SHP77 (cell line): ENCODE results near the gene C2CD5.
"Not testable (repeated sequence)": the region's sequence is repeated elsewhere in the genome, so short reads cannot be mapped to it uniquely, and the experiment has no call there.

Source experiments
- DNase-seq, 2 experiments: peaks; one replicate each; lab custom pipeline; 2025; lab: John Stamatoyannopoulos, UW

C2CD5 gene

DNA sequence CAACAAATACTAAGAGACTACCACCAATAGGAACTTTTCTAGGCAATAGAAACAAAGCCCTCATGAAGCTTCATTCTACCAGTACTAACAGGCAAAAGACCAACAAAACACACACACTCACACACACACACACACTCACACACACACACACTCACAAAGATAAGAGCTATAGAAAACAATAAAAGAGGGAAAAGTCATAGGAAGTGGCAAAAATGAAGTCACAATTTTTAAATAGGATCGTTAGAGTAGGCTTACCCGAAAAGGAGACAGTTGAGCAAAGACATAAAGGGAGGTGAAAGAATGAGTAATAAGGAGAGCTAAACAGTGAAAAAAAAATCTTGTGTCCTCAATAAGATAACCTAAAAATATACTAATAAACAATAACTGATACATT, 66.5 kb downstream of the C2CD5 start:
- DNase-seq: no peak

DNA sequence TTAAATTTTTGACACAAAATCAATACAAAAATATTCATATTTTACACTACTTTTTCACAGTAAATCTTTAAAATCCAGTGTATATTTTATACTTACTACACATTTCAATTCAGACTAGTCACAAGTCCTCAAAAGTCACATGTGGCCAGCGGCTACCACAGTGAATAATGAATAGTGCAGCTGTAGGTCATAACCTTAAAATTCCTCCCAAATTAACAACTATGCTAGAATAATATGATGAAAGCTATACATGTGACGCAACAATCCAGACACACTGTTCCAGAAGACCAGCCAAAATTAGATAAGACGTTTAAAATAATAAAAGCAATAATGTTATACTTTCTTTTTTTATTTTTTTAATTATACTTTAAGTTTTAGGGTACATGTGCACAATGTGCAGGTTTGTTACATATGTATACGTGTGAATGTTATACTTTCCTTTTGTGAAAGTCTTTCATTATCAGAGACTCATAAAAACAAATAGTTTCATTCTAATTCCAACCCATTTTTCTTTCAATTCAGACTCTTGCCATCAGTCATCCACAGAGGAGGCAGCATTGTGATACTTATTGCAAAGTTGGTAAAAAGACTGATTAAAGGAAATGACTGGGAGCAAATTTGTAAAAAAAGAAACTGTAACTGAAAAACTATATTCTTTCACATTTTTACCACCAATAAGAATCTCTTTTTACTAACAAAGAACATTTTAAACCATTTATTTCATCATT, 67.0 kb downstream of the C2CD5 start:
- DNase-seq: no peak

DNA sequence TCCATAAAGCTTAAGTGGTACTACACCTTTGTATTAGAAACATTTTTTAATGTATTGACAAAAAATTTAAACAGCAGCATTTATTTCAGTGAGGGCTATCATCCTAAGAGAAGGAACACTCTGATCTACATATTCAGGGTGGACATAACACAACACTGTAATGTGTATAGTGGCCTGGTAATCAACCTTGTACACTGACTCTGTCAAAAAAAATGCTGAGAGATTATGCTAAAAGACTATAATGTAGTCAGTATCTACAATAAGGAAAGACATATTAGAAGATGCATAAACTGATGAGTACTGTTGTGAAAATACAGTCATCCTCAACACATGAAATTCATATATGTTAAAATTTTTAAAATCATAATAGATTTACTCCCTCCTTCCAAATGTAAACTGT, 68.2 kb downstream of the C2CD5 start:
- DNase-seq: no peak

DNA sequence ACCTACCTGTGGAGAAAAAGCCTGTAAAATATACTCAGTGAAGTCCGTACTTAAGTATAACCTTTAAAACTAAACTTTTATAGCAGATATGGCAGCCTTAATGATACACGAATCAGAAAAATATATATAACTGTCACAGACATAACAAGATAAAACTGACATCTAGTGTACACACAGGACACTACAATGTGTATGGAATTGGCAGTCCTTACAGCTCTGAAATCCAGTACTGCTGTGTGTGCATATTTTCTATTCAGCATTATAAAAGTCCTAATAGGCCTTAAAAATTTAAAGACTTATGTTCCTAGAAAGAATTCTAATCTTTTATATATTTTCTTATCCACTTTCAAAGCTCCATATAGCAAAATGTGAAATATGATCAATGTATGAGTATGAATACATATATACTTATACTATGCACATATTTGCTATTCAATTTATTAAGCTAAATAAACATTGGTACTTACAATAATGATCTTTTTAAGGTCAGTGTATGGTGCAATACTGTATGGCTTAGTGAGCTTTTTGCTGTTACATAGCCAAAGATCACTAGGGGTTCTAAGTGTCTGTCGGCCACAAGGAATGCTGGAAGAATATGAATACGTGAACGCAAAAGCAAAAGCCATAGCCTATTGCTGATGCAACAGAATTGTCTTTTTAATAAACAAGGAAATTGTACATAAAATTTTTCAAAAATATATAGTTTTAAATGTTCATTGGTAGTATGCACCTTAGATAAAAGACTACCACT, 69.2 kb downstream of the C2CD5 start:
- DNase-seq: no peak

DNA sequence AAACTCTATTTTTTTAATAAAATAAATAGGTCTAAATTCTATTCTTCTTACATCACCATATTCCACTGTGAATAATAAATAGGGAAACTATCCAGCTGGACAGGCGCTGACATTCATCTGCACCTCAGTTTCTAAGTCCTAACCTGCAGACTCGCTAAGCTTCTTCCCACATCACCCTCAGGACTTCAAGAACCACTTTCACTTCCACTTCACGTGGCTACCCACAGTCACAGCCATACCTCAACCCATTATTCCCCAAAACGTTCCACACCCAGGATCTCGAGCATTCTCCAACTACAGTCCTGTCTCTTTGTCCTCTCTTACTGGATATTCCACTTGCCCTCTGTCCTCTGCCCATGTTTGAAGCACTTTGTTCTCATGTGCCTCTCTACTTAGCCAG, 71.1 kb downstream of the C2CD5 start:
- no peak for DNase-seq

DNA sequence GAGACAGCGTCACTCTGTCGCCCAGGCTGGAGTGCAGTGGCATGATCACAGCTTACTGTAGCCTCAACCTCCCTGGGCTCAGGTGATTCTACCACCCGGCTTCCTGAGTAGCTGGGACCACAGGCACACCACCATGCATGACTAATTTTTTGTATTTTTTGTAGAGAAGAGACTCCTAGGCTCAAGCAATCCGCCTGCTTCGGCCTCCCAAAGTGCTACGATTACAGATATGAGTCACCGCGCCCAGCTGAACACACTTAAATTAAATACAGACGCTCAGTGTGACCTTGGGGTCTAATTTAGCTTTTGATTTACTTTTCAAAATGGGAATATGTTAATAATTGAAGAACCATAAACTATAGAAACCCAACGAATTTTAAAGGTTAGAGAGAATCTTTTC, 77.2 kb downstream of the C2CD5 start:
- no peak for DNase-seq

DNA sequence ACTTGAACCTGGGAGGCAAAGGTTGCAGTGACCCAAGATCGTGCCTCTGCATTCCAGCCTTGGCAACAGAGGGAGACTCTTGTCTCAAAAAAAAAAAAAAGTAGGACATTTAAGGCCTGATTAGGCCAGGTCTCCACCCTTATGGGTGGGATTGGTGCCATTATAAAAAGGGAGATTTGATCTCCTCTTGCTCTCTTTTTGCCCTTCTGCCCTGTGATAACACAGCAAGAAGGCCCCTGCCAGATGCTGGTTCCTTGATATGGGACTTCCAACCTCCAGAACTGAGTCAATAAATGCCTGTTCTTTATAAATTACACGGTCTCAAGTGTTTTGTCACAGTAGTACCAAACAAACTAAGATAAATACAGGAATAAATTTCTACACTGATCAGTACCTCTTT, 81.0 kb downstream of the C2CD5 start:
- DNase-seq: no peak

DNA sequence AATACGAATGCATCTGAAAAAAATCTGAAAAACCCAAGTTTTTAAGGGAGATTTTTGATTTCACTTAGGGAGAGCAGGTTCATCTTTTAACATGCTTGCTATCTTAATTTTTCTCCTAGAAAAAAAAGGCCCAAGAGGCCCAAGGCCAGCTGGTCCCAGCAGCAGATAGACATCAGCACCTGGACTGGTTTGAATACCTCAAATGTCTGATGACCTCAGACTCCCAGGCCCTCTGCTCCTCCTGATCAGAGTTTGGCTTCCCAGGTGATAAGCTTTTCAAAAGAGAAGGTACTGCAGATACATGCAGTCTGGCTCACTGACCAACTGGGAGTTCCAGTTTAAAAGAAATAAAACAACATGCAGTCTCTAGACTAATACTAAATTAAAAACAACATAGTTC, 82.6 kb downstream of the C2CD5 start:
- DNase-seq: no peak

DNA sequence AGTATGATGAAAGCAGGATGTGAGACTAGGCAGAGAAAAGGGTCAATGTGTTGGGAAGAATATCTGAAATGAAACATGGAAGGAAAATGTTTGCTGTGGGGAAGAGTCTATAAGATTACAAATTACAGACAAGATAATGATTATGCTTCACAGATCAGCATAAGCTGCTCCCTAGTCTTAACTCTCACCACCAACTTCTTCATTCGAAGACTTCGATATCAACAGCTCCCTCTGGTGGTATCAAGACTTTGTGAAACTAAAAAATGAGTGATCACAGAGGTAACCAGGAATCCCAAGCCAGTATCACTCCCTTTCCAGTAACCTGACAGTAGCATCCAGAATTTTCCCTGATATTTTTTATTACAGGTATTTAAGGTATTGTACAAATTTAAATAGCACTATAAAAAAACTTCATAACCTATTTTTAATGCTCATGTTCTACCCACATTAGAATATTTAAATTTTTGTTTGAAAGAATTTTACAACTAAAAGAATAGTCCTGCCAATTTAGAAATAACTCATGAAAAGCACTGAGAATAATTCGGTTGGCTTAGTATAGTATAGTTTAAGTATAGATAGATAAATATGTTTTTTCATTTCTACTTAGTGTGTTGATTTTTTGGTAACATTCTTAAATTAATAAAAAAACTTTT, 84.4 kb downstream of the C2CD5 start:
- peak; percentile 8 to 20 for DNase-seq

DNA sequence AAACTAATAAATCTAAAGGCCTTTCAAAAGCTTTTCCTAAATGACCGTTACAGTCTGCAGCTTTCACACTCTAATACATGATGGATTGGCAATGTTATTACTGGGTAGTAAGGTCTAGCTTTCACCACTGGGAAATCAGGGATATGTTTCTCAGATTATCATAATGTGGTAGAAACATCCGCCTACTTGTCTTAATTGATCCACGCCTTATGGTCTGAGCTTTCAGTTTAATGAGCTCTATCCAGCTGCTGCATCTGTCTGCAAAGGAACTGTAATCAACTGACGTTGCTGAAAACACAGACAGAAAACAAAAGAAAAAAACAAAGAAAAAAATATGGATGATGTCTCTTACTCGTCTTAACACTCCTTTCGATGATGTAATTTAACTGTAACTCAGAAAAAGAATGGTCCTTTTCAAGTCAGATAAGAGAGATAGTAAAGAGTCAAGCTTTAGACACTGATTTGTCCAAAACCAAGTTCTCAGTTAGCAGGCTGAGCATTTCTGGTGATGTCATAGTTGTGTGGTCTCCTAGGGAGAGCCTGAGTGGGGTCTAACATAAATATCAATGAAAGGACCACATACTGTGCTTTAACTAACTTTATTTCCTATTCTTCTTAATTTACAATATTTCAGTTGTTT, 85.9 kb downstream of the C2CD5 start:
- no peak for DNase-seq

DNA sequence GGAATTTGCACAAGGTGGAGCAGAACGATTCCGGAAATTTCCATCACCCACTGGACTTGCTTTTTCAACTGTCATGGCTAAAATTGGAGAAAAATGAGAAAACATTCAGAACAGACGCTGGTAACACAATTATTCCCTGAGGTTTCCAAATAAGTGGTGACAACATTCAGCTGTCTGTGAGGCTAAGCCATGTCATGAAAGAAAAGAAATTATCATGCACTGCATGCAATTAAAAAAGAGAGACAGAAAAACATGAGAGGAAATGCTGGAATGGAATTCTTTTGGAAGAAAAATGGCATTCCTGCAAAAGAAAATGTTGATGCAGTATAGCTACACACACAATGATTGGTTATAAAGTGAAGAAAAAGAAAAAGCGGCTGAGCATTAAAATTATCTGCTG, 87.3 kb downstream of the C2CD5 start:
- no peak for DNase-seq

DNA sequence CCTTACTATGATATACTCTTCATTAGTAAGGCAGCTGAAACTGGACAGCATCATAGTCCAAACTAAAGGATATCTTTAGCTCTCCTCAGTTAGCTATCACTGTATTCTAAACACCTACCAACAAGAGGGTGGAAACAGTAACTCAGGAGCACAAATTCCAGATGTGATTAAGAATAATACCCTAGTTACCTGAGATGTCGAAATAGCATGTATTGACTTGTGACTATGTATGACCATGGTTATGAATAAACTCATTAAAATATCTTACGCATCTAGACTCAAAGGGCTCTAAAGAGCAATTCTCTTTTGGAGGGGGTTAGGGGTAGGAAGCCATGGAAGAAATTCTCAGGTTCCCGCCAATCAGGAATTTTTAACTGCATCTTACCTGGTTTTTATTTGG, 90.8 kb downstream of the C2CD5 start:
- no peak for DNase-seq

DNA sequence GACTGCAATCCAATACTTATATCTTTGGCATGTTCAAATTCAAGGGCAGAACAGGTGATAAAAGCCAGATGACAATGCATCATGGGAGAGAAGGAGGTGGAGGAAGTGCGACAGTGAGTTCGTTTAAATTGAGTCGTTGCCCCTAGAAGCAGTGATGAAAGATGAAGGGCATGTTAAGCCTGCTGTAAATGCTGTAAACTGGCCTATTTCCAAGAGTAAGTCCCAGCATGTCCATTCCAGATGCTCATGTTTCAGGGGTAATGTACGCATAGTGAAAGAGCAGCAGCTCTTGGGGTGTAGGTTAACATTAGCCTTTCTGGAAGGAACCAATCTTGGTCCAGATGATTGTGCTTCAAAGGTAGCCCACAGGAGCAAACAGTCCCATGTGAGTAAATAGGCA, 97.1 kb downstream of the C2CD5 start:
- no peak for DNase-seq

DNA sequence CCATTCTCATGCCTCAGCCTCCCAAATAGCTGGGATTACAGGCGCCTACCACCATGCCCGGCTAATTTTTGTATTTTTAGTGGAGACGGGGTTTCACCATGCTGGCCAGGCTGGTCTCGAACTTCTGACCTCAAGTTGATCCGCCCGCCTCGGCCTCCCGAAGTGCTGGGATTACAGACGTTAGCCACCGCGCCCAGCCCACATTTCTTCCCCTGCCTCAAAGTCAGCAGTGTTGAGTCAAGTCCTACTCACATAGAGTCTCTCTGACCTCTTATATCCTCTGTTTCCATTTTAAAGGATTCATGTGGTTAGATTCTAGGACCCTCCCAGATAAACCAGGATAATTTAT, 100.1 kb downstream of the C2CD5 start:
- not testable (repeated sequence) for DNase-seq

DNA sequence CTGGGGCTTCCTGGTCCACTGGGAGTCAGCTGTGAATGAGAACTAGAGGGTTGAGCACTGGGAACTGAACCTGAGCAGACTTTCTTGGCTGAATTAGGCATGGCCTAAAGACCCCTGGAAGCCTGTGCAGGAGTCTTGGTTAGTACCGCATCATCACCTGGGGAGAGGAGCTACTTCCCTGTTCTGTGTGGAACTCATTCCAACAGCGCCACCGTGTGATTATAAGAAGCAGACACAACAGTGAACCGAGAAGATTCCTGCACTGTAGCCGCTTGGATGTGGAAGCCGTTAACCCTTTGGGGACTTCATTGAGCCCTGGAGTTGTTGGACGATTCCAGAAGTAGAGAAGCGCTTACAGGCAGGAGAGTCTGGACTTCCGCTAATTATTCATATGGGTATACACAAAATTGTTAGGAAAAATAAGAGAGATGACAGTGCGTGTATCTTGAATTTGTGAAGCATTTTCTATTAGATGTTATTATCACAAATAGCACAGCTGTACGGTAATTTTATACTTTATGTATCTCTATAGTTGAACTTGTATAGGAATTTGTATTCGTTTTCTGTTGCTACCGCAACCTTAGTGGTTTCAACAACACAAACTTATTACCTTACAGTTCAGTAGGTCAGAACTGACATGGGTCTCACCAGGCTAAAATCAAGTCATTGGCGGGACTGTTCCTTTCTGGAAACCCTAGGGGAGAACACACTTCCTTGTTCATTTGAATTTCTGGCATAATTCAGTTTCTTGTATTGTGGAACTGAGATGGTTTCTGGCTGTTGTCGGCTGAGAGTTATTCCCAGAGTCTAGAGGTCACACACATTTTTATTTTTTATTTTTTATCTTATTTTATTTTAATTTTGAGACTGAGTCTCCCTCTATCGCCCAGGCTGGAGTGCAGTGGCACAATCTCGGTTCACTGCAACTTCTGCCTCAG, 100.7 kb downstream of the C2CD5 start:
- DNase-seq: peak; percentile 51 to 56

DNA sequence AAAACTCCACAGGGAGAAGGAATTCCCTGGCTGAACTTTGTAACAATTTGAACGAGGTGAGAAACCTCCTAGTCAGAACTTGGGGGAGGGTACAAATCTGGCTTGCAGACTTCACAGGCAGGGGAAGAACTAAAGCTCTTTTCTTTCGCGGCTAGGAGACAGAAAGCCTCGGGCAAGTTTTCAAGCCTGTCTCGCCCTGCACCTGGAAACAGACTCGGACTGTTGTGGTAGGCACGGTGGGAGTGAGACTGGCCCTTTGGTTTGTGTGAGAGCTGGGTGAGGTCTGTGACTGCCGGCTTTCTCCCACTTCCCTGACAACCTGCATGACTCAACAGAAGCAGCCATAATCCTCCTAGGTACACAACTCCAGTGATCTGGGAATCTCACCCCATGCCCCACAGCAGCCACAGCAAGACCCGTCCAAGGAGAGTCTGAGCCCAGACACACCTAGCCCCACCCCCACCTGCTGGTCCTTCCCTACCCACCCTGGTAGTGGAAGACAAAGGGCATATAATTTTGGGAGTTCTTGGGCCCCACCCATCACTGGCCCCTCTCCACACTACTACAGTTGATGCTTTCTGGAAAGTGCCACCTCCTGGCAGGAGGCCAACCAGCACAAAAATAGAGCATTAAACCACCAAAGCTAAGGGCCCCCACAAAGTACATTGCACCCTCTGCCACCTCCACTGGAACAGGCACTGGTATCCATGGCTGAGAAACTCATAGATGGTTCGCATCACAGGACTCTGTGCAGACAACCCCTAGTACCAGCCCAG, 107.1 kb downstream of the C2CD5 start:
- no peak for DNase-seq

DNA sequence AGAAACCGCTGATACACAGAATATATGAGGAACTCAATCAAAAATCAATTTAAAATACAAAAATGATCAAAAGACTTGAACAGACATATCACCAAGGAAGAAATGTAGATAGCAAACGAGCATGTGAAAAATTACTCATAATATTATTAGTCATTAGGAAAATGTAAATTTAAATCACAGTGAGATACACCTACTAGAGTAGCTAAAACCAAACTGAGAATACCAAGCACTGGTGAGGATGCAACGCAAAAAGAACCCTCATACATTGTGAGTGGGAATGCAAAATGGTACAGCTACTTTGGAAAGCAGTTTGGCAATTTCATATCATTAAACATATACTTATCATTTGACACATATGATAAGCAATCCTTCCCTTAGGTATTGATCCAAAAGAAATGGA, 108.8 kb downstream of the C2CD5 start:
- no peak for DNase-seq

DNA sequence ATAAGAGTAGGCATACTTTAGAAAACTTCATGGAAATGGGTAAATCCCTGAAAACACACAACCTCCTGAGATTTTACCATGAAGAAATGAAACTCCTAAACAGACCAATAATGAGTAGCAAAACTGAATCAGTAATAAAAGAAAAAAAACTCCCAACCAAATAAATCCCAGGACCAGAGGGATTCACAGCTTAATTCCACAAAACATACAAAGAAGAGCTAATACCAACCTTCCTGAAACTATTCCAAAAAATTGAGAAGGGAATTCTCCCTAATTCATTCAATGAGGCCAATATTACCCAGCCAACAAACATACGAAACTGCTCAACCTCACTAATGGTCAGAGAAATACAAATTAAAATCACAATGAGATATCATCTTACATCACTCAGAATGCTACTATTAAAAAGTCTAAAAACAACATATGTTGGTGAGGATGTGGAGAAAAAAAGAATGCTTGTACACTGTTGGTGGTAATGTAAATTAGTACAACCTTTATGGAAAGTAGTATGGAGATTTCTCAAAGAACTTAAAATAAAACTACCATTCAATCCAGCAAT, 112.6 kb downstream of the C2CD5 start:
- no peak for DNase-seq

DNA sequence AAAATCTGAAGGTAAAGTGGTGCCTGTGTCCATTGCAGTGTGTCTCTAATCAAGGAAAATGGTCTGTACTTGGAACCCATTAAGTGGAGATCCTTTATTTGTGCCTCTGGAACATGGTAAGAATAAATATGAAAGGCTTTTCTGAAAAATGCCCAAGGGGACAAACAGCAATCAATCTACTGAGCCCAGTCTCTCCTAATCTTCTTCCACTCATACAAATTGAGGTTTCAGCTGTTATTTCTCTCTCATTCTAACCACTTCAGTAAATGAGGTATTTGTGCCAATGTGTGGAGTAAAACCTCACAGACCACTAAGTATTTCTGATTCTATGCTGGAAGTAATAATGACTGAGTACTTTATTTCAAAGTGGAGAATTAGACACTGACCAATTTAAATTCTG, 127.5 kb downstream of the C2CD5 start:
- DNase-seq: no peak
